ENCODE data around the gene CCDC27. TPM values are rescaled to one million over a fixed set of nuclear protein-coding genes. Genes with fewer than 3 reads are reported as not detected.

The CCDC27 gene
- total and polyA plus RNA-seq, 2 donors (not counting 1 experiment from before 2014, with no cell fraction given): not detected

- intact Hi-C loops (cut with micrococcal nuclease): no loop called here
- Mint-ChIP-seq H3K4me3 (no peak overlapping the region), H3K4me1 (peaks cover 15% of the 10 kb centered on the region), H3K9me3 (ENCODE audit: insufficient read depth) (no peaks in the 10 kb centered on the region), H3K27me3 (no peaks in the 10 kb centered on the region), H3K27ac (no peak overlapping the region)
- H3K79me2 ChIP-seq (ENCODE audit: control insufficient read depth, insufficient read depth, low read length): no peaks in the 10 kb centered on the region
- H3K4me1 ChIP-seq (ENCODE audit: control insufficient read depth in 2 of 2, insufficient read depth in 2 of 2, low read length in 2 of 2): peaks cover 11 to 20% of the 10 kb centered on the region in 2 donors
- H3K4me3 ChIP-seq (ENCODE audit: control extremely low read depth in 1 of 5, extremely low read depth in 1 of 5, insufficient read depth in 1 of 5, low read depth in 2 of 5, low read length in 4 of 5): no peak overlapping the region
- peaks cover 0 to 29% of the 10 kb centered on the region in 2 experiments for H3K36me3 ChIP-seq (replicated peaks in 1 of 2; ENCODE audit: control extremely low read depth in 1 of 2, control insufficient read depth in 1 of 2, extremely low read depth in 1 of 2, insufficient read depth in 2 of 2, low read length in 1 of 2)
- no peak for TF ChIP-seq CTCF (IDR thresholded peaks at IDR 0.05)
- TF ChIP-seq EZH2 (IDR thresholded peaks at IDR 0.05; ENCODE audit: borderline replicate concordance, insufficient read depth, low read depth, low read length, poor library complexity, severe bottlenecking): no peak
- DNase-seq (no peak), ATAC-seq (ENCODE audit: low read depth) (no peak)
- H3K27ac ChIP-seq (ENCODE audit: low read length in 2 of 2): no peak overlapping the region
- no peaks in the 10 kb centered on the region for H4K20me1 ChIP-seq (ENCODE audit: control insufficient read depth, insufficient read depth, low read length, poor library complexity, severe bottlenecking)
- WGBS (ENCODE audit: insufficient coverage): 86% methylated on average over 15 of the region's 20 CpGs
- no peaks in the 10 kb centered on the region for H3K9me3 ChIP-seq (ENCODE audit: control extremely low read depth in 1 of 3, control insufficient read depth in 2 of 3, insufficient read depth in 1 of 3, low read length in 2 of 3)
- H3K9ac ChIP-seq (ENCODE audit: low read length): no peak overlapping the region
- POLR2A ChIA-PET: interaction anchor here (0.5 kb wide), 1 partner anchor 1278 kb away, joined by 4 read pairs; no protein-coding TSS in a partner anchor
- H3K27me3 ChIP-seq (replicated peaks in 1 of 4; ENCODE audit: control extremely low read depth in 1 of 4, control insufficient read depth in 3 of 4, insufficient read depth in 4 of 4, low read length in 3 of 4): no peaks in the 10 kb centered on the region
- H2AFZ ChIP-seq (ENCODE audit: insufficient read depth, low read depth, low read length, poor library complexity, severe bottlenecking): no peak overlapping the region
- CTCF ChIA-PET: no interaction called here
- no peak overlapping the region for H3K4me2 ChIP-seq (replicated peaks; ENCODE audit: low read depth, low read length, poor library complexity, severe bottlenecking)
These were observed 25.7 kb downstream of the CCDC27 start for GRCh38 chr1:3777647-3778589.
